GM12874 (cell line): ENCODE results near the gene DGLUCY.

ENCODE experiments used
- CTCF ChIP-seq: IDR thresholded peaks from 2 replicates; pipeline ENCODE4 v1.5.1; 2011; ENCODE audit warnings: low read depth, mild to moderate bottlenecking, control low read depth, low read length, moderate library complexity; ENCODE audit not compliant: insufficient read depth

Gene DGLUCY

GRCh38 chr14:91094772-91095171 lies 19.1 kb upstream of the DGLUCY start:
- TF ChIP-seq CTCF = no peak

GRCh38 chr14:91095178-91095577 lies 18.7 kb upstream of the DGLUCY start:
- TF ChIP-seq CTCF = no peak

- TF ChIP-seq CTCF = no peak
Measured at GRCh38 chr14:91098591-91098990, 15.3 kb upstream of the DGLUCY start.

GRCh38 chr14:91100102-91100501 lies 13.8 kb upstream of the DGLUCY start:
- no peak for TF ChIP-seq CTCF

GRCh38 chr14:91103116-91103515 lies 10.8 kb upstream of the DGLUCY start:
- TF ChIP-seq CTCF = no peak

- TF ChIP-seq CTCF = no peak
Measured at GRCh38 chr14:91108941-91109611, 4.8 kb upstream of the DGLUCY start.

- TF ChIP-seq CTCF = no peak
Measured at GRCh38 chr14:91111443-91111842, 2.4 kb upstream of the DGLUCY start.
